Measurements from ENCODE around the gene PIGA. TPM values are rescaled to one million over a fixed set of nuclear protein-coding genes. Genes with fewer than 3 reads are reported as not detected.

The PIGA gene
- polyA plus RNA-seq, 3 donors = 6.3 to 36.1 (median 6.4) TPM

DNA sequence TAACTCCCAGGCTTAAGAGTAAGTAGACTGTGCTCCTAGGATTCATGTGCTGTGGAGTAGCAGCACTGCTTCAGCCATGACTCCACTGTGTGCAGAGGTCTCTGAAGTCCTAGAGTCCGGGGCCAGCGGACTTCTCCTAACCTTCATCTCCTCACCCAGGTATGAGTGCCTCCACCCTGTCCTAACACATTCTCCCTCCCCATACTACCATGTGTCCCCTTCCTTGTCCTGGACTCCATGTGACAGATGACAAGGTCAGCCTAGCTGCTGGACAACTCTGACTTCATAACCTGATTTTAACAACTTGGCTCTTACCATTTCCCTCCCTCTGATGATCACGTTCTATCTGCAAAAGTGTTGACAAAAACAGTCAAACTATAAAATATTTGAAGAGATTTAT lies 36.5 kb downstream of the PIGA start:
- no peaks in the 10 kb centered on the region for H3K79me2 ChIP-seq (ENCODE audit: insufficient read depth, low read length)
- peak overlapping the region; percentile 40 for H2AFZ ChIP-seq (ENCODE audit: insufficient read depth, low read depth, low read length, poor library complexity, severe bottlenecking)
- Mint-ChIP-seq H3K27ac (peak overlapping the region in 2 of 7 donors; percentile 4 to 36), H3K4me3 (peak overlapping the region in 1 of 2 donors; percentile 62), H3K9me3 (peaks cover 0 to 1% (median 0%) of the 10 kb centered on the region in 7 donors), H3K27me3 (ENCODE audit: low read depth in 3 of 3) (peaks cover 0 to 14% (median 0%) of the 10 kb centered on the region in 3 donors), H3K36me3 (no peaks in the 10 kb centered on the region), H3K4me1 (peaks cover 29% of the 10 kb centered on the region)
- WGBS (ENCODE audit: insufficient coverage) = 100% methylated on average over 1 of the region's 3 CpGs
- H3K9me3 ChIP-seq (replicated peaks in 1 of 2; ENCODE audit: control insufficient read depth in 1 of 2, insufficient read depth in 1 of 2, low read length in 2 of 2) = no peaks in the 10 kb centered on the region
- peaks cover 0 to 6% of the 10 kb centered on the region in 2 donors for H3K27me3 ChIP-seq (ENCODE audit: control insufficient read depth in 2 of 2, insufficient read depth in 2 of 2, low read length in 2 of 2)
- intact Hi-C loops (cut with micrococcal nuclease) = no loop called here
- H3K4me3 ChIP-seq (replicated peaks in 1 of 3; ENCODE audit: low read depth in 2 of 3, low read length in 3 of 3) = no peak overlapping the region
- no peak for DNase-seq
- TF ChIP-seq CTCF (IDR thresholded peaks at IDR 0.05) = no peak
- no peaks in the 10 kb centered on the region for H4K20me1 ChIP-seq (ENCODE audit: insufficient read depth, low read length)
- H3K36me3 ChIP-seq (replicated peaks in 1 of 2; ENCODE audit: control insufficient read depth in 1 of 2, insufficient read depth in 2 of 2, low read length in 2 of 2) = no peaks in the 10 kb centered on the region
- peaks cover 24 to 26% of the 10 kb centered on the region in 2 donors for H3K4me1 ChIP-seq (ENCODE audit: control insufficient read depth in 1 of 2, insufficient read depth in 2 of 2, low read length in 2 of 2)
- no peak overlapping the region for H3K9ac ChIP-seq (ENCODE audit: insufficient read depth, low read length, poor library complexity, severe bottlenecking)
- no peak overlapping the region for H3K27ac ChIP-seq (ENCODE audit: low read depth in 1 of 2, low read length in 2 of 2)
- H3K4me2 ChIP-seq (replicated peaks; ENCODE audit: extremely low read depth, low read length, poor library complexity, severe bottlenecking) = no peak overlapping the region

DNA sequence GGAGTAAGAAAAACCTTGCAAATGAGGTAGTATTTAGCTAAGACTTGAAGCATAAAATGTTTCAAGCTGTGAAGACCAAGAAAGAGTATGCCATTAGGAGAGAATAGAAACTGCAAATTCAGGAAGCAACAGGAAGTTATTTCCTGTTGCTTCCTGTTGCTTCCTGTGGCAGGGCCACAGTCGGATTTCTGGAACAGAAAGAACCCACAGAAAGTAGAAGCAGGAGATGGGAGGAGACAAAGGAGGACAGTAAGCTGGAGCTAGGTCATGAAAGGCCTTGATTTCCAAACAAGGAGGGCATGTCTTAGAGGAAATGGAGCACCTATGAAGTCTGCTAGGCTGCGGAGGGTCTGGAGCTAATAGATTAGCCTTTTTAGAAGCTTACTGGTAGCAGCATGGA lies 37.1 kb downstream of the PIGA start:
- Histone ChIP-seq H4K20me1 (ENCODE audit: insufficient read depth, low read length) (no peaks in the 10 kb centered on the region), H3K27me3 (ENCODE audit: control insufficient read depth in 2 of 2, insufficient read depth in 2 of 2, low read length in 2 of 2) (peaks cover 0 to 3% of the 10 kb centered on the region in 2 donors), H3K4me3 (replicated peaks in 1 of 3; ENCODE audit: low read depth in 2 of 3, low read length in 3 of 3) (no peak overlapping the region), H3K9ac (ENCODE audit: insufficient read depth, low read length, poor library complexity, severe bottlenecking) (no peak overlapping the region), H3K27ac (ENCODE audit: low read depth in 1 of 2, low read length in 2 of 2) (no peak overlapping the region), H3K9me3 (replicated peaks in 1 of 2; ENCODE audit: control insufficient read depth in 1 of 2, insufficient read depth in 1 of 2, low read length in 2 of 2) (no peaks in the 10 kb centered on the region), H3K36me3 (replicated peaks in 1 of 2; ENCODE audit: control insufficient read depth in 1 of 2, insufficient read depth in 2 of 2, low read length in 2 of 2) (no peaks in the 10 kb centered on the region), H2AFZ (ENCODE audit: insufficient read depth, low read depth, low read length, poor library complexity, severe bottlenecking) (peak overlapping the region; percentile 40), H3K79me2 (ENCODE audit: insufficient read depth, low read length) (no peaks in the 10 kb centered on the region), H3K4me1 (ENCODE audit: control insufficient read depth in 1 of 2, insufficient read depth in 2 of 2, low read length in 2 of 2) (peaks cover 24 to 26% of the 10 kb centered on the region in 2 donors), H3K4me2 (replicated peaks; ENCODE audit: extremely low read depth, low read length, poor library complexity, severe bottlenecking) (no peak overlapping the region)
- Mint-ChIP-seq H3K9me3 (peaks cover 0 to 1% (median 0%) of the 10 kb centered on the region in 7 donors), H3K27me3 (ENCODE audit: low read depth in 3 of 3) (peaks cover 0 to 14% (median 0%) of the 10 kb centered on the region in 3 donors), H3K36me3 (no peaks in the 10 kb centered on the region), H3K27ac (peak overlapping the region in 5 of 7 donors; percentile 4 to 75 (median 60)), H3K4me3 (peak overlapping the region in 1 of 2 donors; percentile 62), H3K4me1 (peaks cover 29% of the 10 kb centered on the region)
- 6% methylated on average over 2 of the region's 2 CpGs for WGBS (ENCODE audit: insufficient coverage)
- TF ChIP-seq CTCF (IDR thresholded peaks at IDR 0.05) = no peak
- intact Hi-C loops (cut with micrococcal nuclease) = no loop called here
- DNase-seq = no peak

Data from CD14-positive monocyte (primary cell).